WTC11 (cell line): ENCODE data around the gene DHCR7. TPM values are rescaled to one million over a fixed set of nuclear protein-coding genes. Genes with fewer than 3 reads are reported as not detected.

Source experiments
- ATAC-seq: fragments of 200-7000 bp; cut with Tn5 transposase; 2 replicates; pipeline ENCODE4 v1.10.0; 2021; ENCODE audit warnings: mild to moderate bottlenecking, moderate library complexity
- CTCF ChIA-PET: fragments of 300-600 bp; sonication (Branson Sonifier 250); formaldehyde crosslinking; loops from one replicate; lab custom pipeline; 2021; ENCODE audit warnings: antibody characterized with exemption; lab: Charles Lee
- POLR2A ChIA-PET: fragments of 350-600 bp; sonication (Branson Sonifier 250); formaldehyde crosslinking; loops from one replicate; lab custom pipeline; 2021; ENCODE audit warnings: antibody characterized with exemption; lab: Charles Lee
- DNase-seq: peaks from one replicate; pipeline ENCODE4 v3.0.0; 2021; ENCODE audit warnings: low spot score
- H3K27ac Mint-ChIP-seq: 2 replicates; pipeline ENCODE4 v1.8.0; 2021; ENCODE audit warnings: mixed read lengths
- H3K27me3 Mint-ChIP-seq: 2 replicates; pipeline ENCODE4 v1.8.0; 2021; ENCODE audit warnings: low read depth, mild to moderate bottlenecking, moderate library complexity, mixed read lengths
- H3K36me3 Mint-ChIP-seq: 2 replicates; pipeline ENCODE4 v1.8.0; 2021; ENCODE audit warnings: mixed read lengths
- H3K4me1 Mint-ChIP-seq: 2 replicates; pipeline ENCODE4 v1.8.0; 2022; ENCODE audit warnings: mixed read lengths
- H3K4me3 Mint-ChIP-seq: 2 replicates; pipeline ENCODE4 v1.8.0; 2021; ENCODE audit warnings: mild to moderate bottlenecking, moderate library complexity, mixed read lengths
- H3K9me3 Mint-ChIP-seq: 2 replicates; pipeline ENCODE4 v1.8.0; 2021; ENCODE audit warnings: mixed read lengths
- ATF6 ChIP-seq: sonication (generic); formaldehyde crosslinking; IDR thresholded peaks from 2 replicates; pipeline ENCODE4 v1.8.1; 2023; ENCODE audit warnings: mild to moderate bottlenecking, missing genetic modification reagents
- CREB1 ChIP-seq: sonication (generic); formaldehyde crosslinking; IDR thresholded peaks from 2 replicates; pipeline ENCODE4 v1.8.0; 2023; ENCODE audit warnings: mild to moderate bottlenecking, missing genetic modification reagents
- ESRRA ChIP-seq: sonication (generic); formaldehyde crosslinking; IDR thresholded peaks from 2 replicates; pipeline ENCODE4 v1.8.1; 2022; ENCODE audit warnings: mild to moderate bottlenecking, missing genetic modification reagents, borderline replicate concordance
- ETV6 ChIP-seq: sonication (generic); formaldehyde crosslinking; IDR thresholded peaks from 2 replicates; pipeline ENCODE4 v1.8.1; 2022; ENCODE audit warnings: mild to moderate bottlenecking, missing genetic modification reagents
- FOXP1 ChIP-seq: sonication (generic); formaldehyde crosslinking; IDR thresholded peaks from 2 replicates; pipeline ENCODE4 v1.8.0; 2022; ENCODE audit warnings: missing genetic modification reagents, mild to moderate bottlenecking, moderate library complexity, borderline replicate concordance
- GABPB1 ChIP-seq: sonication (generic); formaldehyde crosslinking; IDR thresholded peaks from 2 replicates; pipeline ENCODE4 v1.8.1; 2023; ENCODE audit warnings: mild to moderate bottlenecking, missing genetic modification reagents
- GTF2I ChIP-seq: fragments of 250-450 bp; sonication (Bioruptor Pico); conservative IDR thresholded peaks from 2 replicates; pipeline ENCODE4 v1.4.0; 2021; ENCODE audit warnings: mild to moderate bottlenecking
- MYBL2 ChIP-seq: sonication (generic); formaldehyde crosslinking; IDR thresholded peaks from 2 replicates; pipeline ENCODE4 v1.8.1; 2023; ENCODE audit warnings: mild to moderate bottlenecking, moderate library complexity, missing genetic modification reagents
- NFATC4 ChIP-seq: fragments of 250-450 bp; sonication (Bioruptor Pico); IDR thresholded peaks from 2 replicates; pipeline ENCODE4 v1.9.0; 2021; ENCODE audit warnings: mild to moderate bottlenecking
- PRRX2 ChIP-seq: fragments of 250-450 bp; sonication (Bioruptor Pico); IDR thresholded peaks from 2 replicates; pipeline ENCODE4 v1.8.0; 2021; ENCODE audit warnings: mild to moderate bottlenecking
- RELA ChIP-seq: sonication (generic); formaldehyde crosslinking; IDR thresholded peaks from 2 replicates; pipeline ENCODE4 v1.8.1; 2022; ENCODE audit warnings: missing genetic modification reagents, mild to moderate bottlenecking, borderline replicate concordance
- SP1 ChIP-seq: sonication (generic); formaldehyde crosslinking; conservative IDR thresholded peaks from 2 replicates; pipeline ENCODE4 v1.8.1; 2022; ENCODE audit warnings: missing genetic modification reagents
- USF1 ChIP-seq: sonication (generic); formaldehyde crosslinking; IDR thresholded peaks from 2 replicates; pipeline ENCODE4 v1.8.0; 2022; ENCODE audit warnings: mild to moderate bottlenecking, missing genetic modification reagents
- ZBTB21 ChIP-seq: sonication (generic); formaldehyde crosslinking; IDR thresholded peaks from 2 replicates; pipeline ENCODE4 v1.8.1; 2023; ENCODE audit warnings: mild to moderate bottlenecking, missing genetic modification reagents, borderline replicate concordance
- ZNF232 ChIP-seq: sonication (generic); formaldehyde crosslinking; IDR thresholded peaks from 2 replicates; pipeline ENCODE4 v1.8.0; 2022; ENCODE audit warnings: mild to moderate bottlenecking, missing genetic modification reagents
- ZNF263 ChIP-seq: sonication (generic); formaldehyde crosslinking; IDR thresholded peaks from 2 replicates; pipeline ENCODE4 v1.8.1; 2022; ENCODE audit warnings: low read depth, mild to moderate bottlenecking, moderate library complexity, missing genetic modification reagents
- ZNF317 ChIP-seq: sonication (generic); formaldehyde crosslinking; IDR thresholded peaks from 2 replicates; pipeline ENCODE4 v1.8.1; 2023; ENCODE audit warnings: low read depth, mild to moderate bottlenecking, moderate library complexity, missing genetic modification reagents, borderline replicate concordance
- ZNF396 ChIP-seq: fragments of 250-450 bp; sonication (Bioruptor Pico); IDR thresholded peaks from 2 replicates; pipeline ENCODE4 v1.8.0; 2021; ENCODE audit warnings: mild to moderate bottlenecking, moderate library complexity, borderline replicate concordance
- ZNF416 ChIP-seq: fragments of 250-450 bp; sonication (Bioruptor Pico); IDR thresholded peaks from 2 replicates; pipeline ENCODE4 v1.9.0; 2021; ENCODE audit warnings: mild to moderate bottlenecking, inconsistent platforms
- ZNF423 ChIP-seq: fragments of 250-450 bp; sonication (Bioruptor Pico); IDR thresholded peaks from 2 replicates; pipeline ENCODE4 v2.1.2; 2022; ENCODE audit warnings: mild to moderate bottlenecking, moderate library complexity
- total RNA-seq: library from RNA; stranded (reverse); gene quantifications from 3 replicates; pipeline ENCODE4 v1.2.3, GENCODE V29; 2021
- TF ChIP-seq, protein P1 (sequence below): sonication (generic); formaldehyde crosslinking; IDR thresholded peaks from 2 replicates; pipeline ENCODE4 v1.8.1; 2022; ENCODE audit warnings: low read depth, mild to moderate bottlenecking, moderate library complexity, missing genetic modification reagents, borderline replicate concordance
- TF ChIP-seq, protein P2 (sequence below): sonication (generic); formaldehyde crosslinking; IDR thresholded peaks from 2 replicates; pipeline ENCODE4 v1.8.1; 2023; ENCODE audit warnings: mild to moderate bottlenecking, missing genetic modification reagents, moderate library complexity
- TF ChIP-seq, protein P3 (sequence below): sonication (generic); formaldehyde crosslinking; IDR thresholded peaks from 2 replicates; pipeline ENCODE4 v1.8.0; 2023; ENCODE audit warnings: mild to moderate bottlenecking, missing genetic modification reagents
- TF ChIP-seq, protein P4 (sequence below): sonication (generic); formaldehyde crosslinking; IDR thresholded peaks from 2 replicates; pipeline ENCODE4 v1.8.0; 2023; ENCODE audit warnings: missing genetic modification reagents, mild to moderate bottlenecking, borderline replicate concordance

The DHCR7 gene
- total RNA-seq, 1 experiment from 2014 or later = 104 TPM

DNA sequence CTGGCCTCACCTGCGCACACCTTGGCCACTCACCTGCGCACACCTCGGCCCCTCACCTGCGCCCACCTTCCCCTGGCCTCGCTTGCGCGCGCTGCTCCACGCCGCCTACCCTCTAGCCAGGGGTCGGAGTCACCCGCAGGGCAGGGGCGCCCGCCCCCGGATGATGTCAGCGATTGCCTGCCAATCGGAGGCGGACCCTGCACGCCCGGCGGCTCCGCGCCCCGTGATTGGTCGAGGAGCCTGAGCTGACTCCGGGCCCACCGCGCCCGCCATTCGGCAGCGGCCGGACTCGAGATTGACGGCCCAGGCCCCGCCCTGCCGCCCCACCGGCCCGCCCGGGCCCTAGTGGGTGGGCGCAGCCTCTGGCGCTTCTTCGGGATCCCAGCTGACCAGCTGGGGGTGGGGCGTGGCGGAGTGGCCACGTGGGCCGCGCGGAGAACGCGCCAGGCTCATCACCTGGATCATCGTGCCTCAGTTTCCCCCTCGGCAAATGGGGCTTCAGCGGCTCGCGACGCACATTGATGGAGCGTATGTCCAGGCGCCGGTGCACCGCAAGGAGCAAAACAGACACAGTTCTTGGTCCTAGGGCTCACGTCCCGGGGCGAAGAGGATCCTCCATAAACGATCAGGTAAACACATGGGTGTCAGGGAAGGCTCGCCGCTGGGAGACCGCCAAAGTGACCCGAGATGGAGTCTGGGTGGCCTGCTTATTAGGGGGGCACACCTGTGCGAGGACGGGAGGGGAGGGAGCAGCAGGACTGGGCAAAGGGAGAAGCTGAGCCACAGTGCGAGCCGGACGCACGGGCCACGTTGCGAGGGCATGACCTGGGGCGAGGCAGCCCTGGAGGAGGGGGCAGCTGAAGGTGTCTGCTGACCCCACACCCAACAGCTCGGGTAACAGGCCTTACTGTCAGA is at the start of gene DHCR7 (continued):
- TF ChIP-seq, protein P1, sequence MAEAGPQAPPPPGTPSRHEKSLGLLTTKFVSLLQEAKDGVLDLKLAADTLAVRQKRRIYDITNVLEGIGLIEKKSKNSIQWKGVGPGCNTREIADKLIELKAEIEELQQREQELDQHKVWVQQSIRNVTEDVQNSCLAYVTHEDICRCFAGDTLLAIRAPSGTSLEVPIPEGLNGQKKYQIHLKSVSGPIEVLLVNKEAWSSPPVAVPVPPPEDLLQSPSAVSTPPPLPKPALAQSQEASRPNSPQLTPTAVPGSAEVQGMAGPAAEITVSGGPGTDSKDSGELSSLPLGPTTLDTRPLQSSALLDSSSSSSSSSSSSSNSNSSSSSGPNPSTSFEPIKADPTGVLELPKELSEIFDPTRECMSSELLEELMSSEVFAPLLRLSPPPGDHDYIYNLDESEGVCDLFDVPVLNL (CRISPR knock-in tag) = no peak
- peak; percentile 80; the same call in 1 of the 2 replicates for TF ChIP-seq FOXP1 (CRISPR knock-in tag)
- TF ChIP-seq ATF6 (CRISPR knock-in tag) = no peak
- no peak for TF ChIP-seq ZNF416
- TF ChIP-seq ZBTB21 (CRISPR knock-in tag) = no peak
- no peak; the same call in 1 of the 2 replicates for TF ChIP-seq ZNF232 (CRISPR knock-in tag)
- TF ChIP-seq, protein P2, sequence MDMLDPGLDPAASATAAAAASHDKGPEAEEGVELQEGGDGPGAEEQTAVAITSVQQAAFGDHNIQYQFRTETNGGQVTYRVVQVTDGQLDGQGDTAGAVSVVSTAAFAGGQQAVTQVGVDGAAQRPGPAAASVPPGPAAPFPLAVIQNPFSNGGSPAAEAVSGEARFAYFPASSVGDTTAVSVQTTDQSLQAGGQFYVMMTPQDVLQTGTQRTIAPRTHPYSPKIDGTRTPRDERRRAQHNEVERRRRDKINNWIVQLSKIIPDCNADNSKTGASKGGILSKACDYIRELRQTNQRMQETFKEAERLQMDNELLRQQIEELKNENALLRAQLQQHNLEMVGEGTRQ = peak; percentile 88
- peak; percentile 40 for TF ChIP-seq GABPB1 (CRISPR knock-in tag)
- TF ChIP-seq USF1 (CRISPR knock-in tag) = peak; percentile 90
- TF ChIP-seq, protein P3, sequence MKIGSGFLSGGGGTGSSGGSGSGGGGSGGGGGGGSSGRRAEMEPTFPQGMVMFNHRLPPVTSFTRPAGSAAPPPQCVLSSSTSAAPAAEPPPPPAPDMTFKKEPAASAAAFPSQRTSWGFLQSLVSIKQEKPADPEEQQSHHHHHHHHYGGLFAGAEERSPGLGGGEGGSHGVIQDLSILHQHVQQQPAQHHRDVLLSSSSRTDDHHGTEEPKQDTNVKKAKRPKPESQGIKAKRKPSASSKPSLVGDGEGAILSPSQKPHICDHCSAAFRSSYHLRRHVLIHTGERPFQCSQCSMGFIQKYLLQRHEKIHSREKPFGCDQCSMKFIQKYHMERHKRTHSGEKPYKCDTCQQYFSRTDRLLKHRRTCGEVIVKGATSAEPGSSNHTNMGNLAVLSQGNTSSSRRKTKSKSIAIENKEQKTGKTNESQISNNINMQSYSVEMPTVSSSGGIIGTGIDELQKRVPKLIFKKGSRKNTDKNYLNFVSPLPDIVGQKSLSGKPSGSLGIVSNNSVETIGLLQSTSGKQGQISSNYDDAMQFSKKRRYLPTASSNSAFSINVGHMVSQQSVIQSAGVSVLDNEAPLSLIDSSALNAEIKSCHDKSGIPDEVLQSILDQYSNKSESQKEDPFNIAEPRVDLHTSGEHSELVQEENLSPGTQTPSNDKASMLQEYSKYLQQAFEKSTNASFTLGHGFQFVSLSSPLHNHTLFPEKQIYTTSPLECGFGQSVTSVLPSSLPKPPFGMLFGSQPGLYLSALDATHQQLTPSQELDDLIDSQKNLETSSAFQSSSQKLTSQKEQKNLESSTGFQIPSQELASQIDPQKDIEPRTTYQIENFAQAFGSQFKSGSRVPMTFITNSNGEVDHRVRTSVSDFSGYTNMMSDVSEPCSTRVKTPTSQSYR = no peak; the same call in 1 of the 2 replicates
- TF ChIP-seq ESRRA (CRISPR knock-in tag) = no peak
- no peak for TF ChIP-seq RELA (CRISPR knock-in tag)
- no peak for TF ChIP-seq PRRX2 (CRISPR knock-in tag)
- TF ChIP-seq ZNF423 (CRISPR knock-in tag) = peak; percentile 91
- no peak for TF ChIP-seq NFATC4 (CRISPR knock-in tag)
- peak; percentile 84 for TF ChIP-seq MYBL2 (CRISPR knock-in tag)
- no peak for TF ChIP-seq ZNF396
- no peak for TF ChIP-seq ZNF263 (CRISPR knock-in tag)
- peak; percentile 96 for TF ChIP-seq SP1

- Mint-ChIP-seq H3K4me3 (no peak overlapping the region), H3K27me3 (no peaks in the 10 kb centered on the region), H3K36me3 (peaks cover 53% of the 10 kb centered on the region), H3K9me3 (no peaks in the 10 kb centered on the region), H3K27ac (no peak overlapping the region), H3K4me1 (no peaks in the 10 kb centered on the region)
- ATAC-seq = no peak
- CTCF ChIA-PET = no interaction called here
- POLR2A ChIA-PET = no interaction called here
- no peak for DNase-seq
- TF ChIP-seq ZNF263 (CRISPR knock-in tag) (no peak), ESRRA (CRISPR knock-in tag) (no peak), ZNF317 (CRISPR knock-in tag) (no peak), GTF2I (no peak), CREB1 (CRISPR knock-in tag) (no peak), ETV6 (no peak), SP1 (no peak), NFATC4 (CRISPR knock-in tag) (no peak)
- TF ChIP-seq, protein P4, sequence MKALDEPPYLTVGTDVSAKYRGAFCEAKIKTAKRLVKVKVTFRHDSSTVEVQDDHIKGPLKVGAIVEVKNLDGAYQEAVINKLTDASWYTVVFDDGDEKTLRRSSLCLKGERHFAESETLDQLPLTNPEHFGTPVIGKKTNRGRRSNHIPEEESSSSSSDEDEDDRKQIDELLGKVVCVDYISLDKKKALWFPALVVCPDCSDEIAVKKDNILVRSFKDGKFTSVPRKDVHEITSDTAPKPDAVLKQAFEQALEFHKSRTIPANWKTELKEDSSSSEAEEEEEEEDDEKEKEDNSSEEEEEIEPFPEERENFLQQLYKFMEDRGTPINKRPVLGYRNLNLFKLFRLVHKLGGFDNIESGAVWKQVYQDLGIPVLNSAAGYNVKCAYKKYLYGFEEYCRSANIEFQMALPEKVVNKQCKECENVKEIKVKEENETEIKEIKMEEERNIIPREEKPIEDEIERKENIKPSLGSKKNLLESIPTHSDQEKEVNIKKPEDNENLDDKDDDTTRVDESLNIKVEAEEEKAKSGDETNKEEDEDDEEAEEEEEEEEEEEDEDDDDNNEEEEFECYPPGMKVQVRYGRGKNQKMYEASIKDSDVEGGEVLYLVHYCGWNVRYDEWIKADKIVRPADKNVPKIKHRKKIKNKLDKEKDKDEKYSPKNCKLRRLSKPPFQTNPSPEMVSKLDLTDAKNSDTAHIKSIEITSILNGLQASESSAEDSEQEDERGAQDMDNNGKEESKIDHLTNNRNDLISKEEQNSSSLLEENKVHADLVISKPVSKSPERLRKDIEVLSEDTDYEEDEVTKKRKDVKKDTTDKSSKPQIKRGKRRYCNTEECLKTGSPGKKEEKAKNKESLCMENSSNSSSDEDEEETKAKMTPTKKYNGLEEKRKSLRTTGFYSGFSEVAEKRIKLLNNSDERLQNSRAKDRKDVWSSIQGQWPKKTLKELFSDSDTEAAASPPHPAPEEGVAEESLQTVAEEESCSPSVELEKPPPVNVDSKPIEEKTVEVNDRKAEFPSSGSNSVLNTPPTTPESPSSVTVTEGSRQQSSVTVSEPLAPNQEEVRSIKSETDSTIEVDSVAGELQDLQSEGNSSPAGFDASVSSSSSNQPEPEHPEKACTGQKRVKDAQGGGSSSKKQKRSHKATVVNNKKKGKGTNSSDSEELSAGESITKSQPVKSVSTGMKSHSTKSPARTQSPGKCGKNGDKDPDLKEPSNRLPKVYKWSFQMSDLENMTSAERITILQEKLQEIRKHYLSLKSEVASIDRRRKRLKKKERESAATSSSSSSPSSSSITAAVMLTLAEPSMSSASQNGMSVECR (CRISPR knock-in tag) = no peak
These were observed 48.2 kb upstream of the DHCR7 start for GRCh38 chr11:71496421-71496820.
